NCI-H82 treated with DMSO at 0.1 percent for 48 hours (cell line): ENCODE data around the gene AKAP7.
"Not testable (repeated sequence)": the region's sequence is repeated elsewhere in the genome, so short reads cannot be mapped to it uniquely, and the experiment has no call there.

ENCODE experiments used
- DNase-seq: peaks from one replicate; lab custom pipeline; 2025; ENCODE audit not compliant: unreplicated experiment; lab: John Stamatoyannopoulos, UW

AKAP7 gene

DNA sequence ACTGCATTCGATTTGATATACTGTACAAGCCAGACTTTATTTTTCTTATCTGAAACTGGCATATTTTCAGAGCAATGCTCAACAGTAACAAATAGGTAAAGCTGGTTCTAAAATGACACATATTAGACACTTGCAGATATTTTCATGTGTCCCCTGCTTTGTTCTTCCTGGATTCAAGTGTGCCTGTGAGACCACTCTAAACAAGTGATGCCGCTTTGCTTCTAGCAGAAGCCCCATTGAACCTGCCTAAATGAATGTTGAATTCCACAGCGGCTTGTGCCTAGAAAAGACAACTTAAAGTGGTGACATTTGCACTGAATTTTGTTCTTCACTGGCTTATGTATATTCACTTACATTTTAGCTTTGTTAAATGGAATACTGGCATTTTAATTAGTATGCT is 115.7 kb downstream of the AKAP7 start:
- DNase-seq, result no peak

DNA sequence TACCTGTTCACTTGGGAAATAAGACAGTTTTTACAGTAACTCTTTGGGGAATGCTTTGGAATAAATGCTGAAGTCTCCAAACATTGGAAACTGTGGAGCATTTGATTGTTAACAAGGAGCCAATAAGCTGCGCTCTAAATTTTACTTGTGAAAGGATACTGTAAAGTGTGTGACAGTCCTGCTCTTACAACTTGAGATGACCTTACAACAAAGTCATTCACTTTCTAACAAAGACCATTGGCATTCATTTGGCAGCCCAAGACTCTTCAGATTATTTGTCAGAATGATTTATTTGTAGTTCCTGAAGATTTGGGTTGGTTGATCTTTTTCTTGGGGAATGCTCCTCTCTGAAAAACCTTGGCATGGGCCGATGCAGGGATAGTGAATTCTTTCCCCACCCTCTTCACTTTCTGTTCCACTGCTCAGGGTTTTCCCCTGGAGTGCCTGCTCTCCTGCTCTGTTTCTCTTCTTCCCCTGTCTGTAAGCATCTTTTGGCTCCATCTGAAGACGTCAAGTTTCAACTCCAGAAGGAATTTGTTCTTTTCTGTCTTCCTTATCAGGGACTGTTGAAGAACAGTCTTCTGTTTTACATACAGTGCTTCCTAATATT is 116.4 kb downstream of the AKAP7 start:
- DNase-seq, result no peak

DNA sequence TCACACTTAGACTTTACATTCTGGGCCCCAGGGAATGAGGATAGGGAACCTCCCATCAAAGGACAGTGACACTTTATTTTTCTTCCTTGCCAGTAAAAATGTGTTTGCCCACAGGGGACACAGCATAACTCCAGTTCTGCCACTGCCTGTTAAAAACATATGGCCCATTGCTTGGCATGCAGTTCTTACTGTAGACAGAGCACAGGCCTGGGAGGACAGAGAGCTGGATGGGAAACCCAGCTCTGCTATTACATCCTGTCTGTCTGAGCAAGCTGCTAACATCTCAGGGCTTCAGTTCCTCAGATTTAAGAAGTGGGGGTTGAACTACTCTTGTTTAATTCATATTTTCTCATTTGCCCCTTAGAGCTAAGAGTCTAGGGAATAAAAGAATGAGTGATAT is 120.2 kb downstream of the AKAP7 start:
- DNase-seq, result no peak

DNA sequence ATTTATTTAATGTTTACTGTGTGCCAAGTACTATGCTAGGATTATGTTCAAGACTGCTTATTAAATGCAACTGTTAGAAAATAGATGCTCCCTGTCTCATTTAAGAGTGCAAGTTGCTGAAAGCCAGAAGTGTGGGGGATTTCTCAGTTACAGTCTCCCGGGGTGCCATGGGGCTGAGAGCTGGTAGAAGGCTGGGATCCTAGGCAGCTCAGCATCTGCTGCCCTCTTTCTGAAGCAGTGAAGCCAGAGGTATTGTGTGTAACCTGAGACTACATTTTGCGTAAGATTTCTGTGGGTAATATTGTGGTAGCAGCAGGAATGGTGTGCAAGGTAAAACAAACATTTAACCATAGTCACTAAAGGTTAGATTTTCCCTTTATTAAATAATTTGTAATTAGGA is 120.6 kb downstream of the AKAP7 start:
- DNase-seq, result no peak

DNA sequence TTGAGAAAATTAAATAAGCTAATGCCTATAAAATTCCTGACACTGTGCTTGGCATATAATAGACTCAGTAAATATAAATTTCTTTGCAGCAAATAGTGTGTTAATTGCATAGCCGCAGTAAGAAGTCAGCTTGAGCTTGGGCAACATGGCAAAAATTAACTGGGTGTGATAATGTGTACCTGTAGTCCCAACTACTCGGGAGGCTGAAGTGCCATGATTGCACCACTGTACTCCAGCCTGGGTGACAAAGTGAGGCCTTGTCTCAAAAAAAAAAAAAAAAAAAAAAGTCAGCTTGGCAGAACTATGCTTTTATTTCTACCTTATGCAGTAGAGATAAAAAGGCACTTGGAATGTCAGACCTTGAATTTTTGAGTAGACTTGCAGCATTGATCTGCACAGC is 121.8 kb downstream of the AKAP7 start:
- no peak for DNase-seq

DNA sequence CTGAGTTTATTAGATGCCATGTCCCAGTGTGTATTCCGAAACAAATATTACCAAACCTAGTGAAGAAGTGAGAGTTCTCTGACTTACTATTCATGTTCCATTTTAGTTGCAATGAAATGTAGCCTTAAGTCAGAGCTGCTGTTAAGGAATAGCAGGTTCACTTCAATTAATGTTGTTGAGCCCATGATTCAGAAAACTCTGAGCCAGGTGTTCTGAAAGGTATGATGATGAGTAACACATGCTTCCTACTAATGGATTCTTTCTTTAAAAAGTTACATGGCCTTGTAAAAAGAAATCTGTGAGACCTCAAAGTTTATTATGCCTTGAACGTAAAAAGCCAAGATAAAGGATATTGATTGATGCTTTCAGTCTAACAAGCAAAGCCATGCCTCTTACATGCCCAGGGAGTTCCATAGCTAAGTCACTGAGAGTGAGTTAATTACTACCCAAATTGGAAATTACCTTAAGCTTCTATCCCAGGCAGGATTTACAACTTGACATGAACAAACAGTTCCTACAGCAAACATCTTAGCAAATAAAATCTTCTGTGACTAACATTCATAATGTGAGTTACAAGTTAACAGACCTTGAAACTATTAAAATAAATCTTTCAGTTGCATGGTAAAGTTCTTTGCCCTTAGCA is 122.9 kb downstream of the AKAP7 start:
- DNase-seq, result no peak

DNA sequence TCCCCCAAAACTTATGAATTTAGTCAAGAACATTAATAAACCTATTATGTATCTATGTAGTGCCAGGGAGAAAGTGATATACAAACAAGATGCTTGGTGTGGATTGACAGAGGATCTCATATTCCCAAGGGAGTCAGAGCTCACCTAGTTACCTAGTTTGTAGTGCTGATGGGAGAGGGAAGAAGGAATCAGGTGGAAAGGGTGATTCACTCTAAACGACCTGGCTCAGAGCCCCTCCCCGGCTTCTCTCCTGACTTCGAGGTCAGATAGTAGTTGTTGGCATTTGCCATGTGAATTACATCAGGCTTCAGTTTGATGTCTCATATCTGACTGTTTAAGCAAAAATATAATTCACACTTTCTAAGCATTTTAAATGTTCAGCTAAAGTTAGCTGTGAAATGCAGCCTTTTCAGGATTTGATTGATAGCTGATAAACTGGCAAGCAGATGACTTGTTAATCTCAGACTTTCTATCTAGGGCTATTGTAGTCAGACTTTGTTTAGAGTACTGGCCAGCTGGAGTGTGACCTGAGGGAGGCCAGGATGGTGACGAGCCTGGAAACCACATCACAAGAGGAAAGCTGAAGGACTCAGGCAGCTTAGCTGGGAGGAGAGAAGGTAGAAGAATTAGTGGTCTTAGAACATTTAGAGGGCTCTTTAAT is 123.7 kb downstream of the AKAP7 start:
- peak; percentile 17 for DNase-seq

DNA sequence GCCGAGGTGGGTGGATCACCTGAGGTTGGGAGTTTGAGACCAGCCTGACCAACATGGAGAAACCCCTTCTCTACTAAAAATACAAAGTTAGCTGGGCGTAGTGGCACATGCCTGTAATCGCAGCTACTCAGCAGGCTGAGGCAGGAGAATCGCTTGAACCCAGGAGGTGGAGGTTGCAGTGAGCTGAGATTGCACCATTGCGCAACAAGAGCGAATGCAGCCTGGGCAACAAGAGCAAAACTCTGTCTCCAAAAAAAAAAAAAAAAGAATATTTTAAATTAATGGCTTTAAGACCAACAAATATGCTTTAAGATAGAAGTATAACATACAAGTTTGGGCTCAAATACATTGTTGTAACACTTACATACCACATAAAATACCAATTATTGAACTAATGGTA is 125.7 kb downstream of the AKAP7 start:
- DNase-seq, result not testable (repeated sequence)

DNA sequence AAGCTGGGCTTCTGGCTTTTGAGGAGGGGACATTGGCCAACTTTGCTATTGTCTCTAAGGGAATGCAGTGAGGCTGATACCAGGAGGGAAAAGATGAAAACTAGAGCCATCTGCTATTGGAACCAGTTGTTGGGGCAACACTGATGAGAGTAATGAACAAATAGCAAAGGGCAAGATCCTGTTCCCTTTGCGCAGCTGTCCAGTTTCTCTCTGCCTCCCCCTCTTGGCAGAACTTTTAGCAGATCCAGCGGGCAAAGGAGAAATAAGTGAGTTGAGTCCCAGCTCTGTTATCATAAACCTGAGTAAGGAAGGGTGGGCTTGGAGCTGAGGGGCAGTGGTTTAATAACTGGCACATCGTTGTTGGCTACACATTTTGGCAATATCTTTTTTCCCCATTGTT is 126.8 kb downstream of the AKAP7 start:
- no peak for DNase-seq

DNA sequence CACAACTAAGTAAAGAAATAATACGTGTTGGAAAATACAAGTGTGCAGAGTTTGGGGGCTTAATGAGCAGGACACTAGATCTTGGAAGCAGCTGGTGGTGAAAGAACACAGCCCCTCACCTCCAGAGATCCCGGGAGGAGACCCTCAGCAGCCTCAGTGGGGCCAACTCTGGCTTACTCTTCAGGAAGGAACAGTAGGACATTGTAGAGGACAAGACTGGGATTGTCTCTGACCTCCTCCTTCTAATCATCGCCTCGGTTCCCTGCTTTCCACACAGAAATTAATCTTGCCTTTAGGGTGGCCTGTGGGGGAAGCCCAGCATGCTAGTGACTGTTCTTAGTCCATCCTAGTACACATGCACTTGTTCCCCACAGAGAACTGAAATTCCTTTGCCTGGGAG is 130.7 kb downstream of the AKAP7 start:
- no peak for DNase-seq

DNA sequence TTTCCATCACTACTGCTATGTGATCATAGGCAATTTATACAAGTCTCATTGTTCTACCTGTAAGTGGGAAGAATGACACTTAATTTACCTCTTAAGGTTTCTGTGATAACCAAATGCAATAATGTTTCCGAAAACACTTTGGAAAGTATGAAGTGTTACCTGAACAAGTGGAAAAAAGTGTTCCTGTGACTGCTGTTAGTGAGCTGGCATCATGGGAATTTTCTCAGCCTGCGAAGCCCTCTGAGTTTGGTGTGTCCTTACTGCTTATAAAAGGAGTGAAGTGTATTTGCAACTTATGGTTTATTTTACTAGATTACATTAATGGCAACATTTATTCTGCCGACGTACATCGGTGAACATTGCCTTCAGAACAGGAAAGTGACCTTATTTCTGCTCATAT is 133.0 kb downstream of the AKAP7 start:
- no peak for DNase-seq

DNA sequence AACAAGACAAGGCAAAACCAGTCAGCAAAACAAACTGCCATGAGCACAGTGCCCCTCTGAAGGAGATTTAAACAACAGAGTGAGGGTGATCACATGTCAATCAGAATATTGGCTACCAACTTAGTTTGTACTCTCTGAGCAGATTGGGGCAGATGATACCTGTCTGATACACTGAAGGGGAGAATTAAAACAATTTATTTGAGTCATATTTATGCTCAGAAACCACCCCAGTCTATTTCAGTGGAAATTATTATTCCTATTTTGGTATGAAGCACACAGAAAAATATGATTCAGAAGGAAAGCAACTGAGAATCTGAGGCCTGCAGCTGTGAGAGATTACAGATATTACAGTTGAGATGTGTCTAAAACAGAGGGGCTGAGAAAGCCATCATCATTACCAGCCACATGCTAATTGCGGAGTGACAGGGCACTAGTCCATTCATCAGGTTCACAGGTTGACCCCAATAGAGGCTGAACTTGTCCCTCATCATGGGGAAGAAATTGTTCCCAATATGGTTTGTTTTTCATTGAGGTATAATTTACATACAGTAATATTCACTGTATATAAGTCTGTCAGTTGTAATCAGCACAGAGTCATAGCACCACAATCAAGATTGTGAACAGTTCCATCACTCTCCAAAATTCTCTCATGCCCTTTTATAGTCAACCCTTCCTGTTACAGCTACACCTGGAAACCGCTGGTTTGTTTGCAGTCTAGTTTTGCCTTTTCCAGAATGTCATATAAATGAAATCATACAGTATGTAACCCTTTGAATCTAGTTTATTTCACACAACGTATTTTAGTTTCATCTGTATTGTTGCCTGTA is 134.5 kb downstream of the AKAP7 start:
- DNase-seq, result no peak

DNA sequence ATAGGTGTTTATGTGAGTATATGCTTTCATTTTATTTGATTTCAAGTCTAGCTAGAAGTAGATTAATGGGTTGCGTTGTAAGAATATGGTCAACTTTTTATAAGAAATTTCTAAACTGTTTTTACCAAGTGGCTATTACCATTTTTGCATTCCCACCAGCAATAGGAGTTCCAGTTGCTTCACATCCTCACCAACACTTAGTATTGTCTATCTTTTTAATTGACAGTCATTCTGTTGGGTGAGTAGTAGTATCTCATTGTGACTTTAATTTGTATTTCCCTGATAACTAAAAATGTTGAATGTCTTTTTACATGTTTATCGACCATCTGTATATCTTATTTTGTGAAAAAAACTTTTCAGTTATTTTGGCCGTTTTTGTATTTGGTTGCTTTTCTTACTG is 135.3 kb downstream of the AKAP7 start:
- no peak for DNase-seq

DNA sequence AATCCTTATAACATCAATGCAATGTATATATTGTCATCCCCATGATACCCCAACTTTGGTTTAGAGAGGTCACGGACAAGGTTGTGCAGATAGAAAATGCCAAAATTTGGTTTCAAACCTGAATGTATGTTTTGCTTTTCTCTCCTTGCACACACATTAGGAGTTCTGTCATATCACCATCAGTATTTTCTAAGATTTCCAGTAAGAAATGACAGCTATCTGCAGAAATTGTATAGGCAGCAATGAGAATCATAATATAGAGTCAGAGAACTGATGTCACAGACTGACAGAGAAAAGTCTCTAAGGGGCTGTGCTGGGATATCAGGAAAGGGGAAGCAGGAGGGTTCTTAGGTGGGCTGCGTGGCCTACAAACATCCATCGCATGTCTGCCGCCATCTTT is 140.0 kb downstream of the AKAP7 start:
- no peak for DNase-seq

DNA sequence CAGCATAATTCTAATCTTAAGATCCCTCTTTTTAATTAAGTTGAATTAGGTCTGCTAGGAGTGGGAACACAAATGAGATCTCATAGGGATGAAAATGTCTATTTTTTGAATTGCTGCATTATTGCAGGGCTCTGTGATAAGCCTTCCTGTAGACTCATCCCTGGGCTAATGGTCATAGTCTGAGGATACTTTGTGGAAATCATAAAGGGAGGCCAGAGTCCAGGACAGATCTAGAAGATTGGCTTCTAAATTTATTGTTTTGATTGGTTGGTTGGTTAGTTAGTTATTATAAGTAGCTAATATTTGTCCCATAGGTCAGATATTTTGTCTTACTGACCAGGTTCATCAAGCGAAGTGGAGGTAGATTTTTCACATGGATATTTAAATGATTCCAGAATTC is 142.3 kb downstream of the AKAP7 start:
- no peak for DNase-seq

DNA sequence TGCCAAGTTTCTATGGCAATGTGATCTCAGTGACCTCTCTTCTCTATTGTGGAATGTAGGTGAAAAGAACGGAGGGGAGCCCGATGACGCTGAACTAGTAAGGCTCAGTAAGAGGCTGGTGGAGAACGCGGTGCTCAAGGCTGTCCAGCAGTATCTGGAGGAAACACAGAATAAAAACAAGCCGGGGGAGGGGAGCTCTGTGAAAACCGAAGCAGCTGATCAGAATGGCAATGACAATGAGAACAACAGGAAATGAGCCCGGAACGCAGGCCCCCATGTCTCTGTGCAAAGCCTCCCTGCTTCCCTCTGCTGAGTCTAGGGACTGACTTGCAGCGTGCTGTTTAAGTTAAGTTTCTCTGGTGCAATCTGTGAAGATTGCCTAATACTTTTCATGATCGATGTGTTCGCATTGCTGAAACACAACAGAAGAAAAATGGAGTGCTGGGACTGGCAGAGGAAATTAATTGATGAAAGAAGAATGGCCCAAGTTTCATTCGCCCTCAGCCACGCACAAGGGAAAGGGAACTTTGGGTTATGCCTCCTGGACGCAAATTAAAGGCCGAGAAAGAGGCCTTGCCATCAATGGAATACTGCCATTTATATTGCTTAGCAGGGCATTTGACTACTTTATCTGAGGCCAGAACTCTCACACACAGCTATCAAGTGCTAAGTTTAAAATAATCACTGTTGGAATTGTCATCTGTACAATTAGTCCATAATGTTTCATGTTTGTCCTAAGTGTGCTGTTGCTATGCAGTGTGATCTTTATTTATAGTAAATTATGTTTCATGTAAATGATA is 146.4 kb downstream of the AKAP7 start:
- no peak for DNase-seq

DNA sequence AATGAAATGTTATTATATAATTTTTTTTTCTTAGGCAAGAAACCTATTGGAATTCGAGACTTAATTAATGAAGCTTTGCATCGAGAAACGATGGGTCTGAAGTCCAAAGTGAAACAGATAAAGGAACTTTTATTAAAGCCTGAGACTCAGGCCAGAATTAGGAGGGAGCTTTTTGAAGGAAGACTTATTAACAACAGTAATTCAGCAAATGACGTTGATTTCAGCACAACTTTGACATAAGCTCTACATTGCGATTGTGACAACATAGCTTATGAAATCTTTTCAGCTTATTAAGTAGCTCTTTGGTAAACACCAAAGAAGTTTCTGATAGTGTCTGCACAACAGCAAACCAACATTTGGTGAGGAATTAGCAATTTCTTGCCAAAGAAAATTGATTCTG is 147.1 kb downstream of the AKAP7 start:
- DNase-seq, result no peak

DNA sequence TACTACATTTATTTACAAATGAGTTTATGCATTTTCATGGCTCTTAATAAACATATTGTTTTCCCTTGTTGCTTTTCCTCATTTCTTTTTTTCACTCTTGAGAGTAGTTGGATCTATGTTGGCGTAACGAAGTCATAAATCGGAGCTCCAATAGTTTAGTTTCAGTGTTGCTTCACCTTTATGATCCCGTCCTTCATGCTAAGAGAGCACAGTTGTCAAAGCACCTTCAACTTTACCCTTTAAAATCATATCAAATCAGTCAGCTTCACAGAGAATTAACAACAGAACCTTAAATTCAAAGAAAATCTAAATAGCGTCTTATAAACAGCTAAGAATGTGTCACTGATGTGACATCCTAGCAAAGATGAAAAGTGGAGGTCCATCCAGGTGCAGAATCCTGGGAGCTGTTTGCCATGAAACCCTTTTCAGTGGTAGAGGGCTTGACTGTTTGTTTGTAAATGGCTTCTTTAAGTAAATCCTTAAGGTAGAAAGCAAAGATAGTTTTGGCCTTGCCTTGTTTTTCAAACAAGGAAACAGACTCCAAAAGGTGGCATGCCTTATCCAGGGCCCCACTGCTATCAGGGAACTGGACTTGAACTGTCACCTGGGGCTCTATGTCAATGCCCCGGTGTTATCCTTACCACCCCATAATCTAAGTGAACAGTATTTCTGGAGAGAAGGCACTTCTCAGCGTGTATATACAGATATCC is 148.4 kb downstream of the AKAP7 start:
- DNase-seq, result no peak

DNA sequence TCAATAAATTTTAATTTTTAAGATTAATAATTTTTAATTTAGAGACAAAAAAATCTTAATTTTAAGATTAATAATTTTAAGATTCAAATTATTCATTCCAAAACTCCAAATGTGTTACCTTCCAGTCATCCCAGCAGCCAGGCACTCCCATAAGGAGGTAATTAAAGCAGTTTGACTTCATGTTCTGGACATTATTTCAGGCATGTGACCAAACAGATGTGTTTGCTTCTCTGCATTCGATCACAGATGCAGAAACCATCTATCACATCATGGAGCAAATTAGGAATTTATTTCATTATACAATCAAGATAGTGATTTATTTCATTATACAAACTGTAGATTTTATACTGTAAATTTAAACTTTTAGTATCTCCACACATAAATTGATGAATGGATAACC is 150.3 kb downstream of the AKAP7 start:
- no peak for DNase-seq

DNA sequence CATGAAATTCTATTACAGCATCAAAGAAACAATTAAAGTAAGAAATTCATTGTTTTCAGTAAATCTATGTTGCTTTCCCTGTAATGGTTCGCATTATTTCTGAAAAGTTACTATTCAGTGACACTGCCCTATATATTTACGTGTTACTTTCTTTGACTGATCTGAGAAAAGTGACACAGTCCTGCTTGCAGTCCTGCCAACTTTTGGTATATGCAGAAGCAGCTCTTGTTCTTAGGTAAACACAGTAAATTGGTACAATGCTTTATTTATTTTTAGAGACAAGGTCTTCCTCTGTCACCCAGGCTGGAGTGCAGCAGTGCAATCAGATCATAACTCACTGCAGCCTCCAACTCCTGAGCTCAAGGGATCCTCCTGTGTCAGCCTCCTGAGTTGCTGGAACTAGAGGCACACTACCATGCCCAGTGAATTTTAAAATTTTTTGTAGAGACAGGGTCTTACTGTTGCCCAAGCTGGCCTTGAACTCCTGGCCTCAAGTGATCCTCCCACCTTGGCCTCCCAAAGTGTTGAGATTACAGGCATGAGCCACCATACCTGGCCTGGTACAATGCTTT is 151.3 kb downstream of the AKAP7 start:
- DNase-seq, result no peak
